Endodermal cell (in vitro differentiated cells): ENCODE measurements around the gene SMIM1. TPM values are rescaled to one million over a fixed set of nuclear protein-coding genes. Genes with fewer than 3 reads are reported as not detected.

Experiments used
- DNase-seq: peaks from one replicate; pipeline ENCODE4 v3.0.0-alpha.2; 2017
- H3K27ac ChIP-seq: 2 replicates; pipeline ENCODE4 v1.5.1; 2013; ENCODE audit warnings: mild to moderate bottlenecking, low read depth, low read length, moderate library complexity
- H3K27me3 ChIP-seq: 2 replicates; pipeline ENCODE4 v1.6.1; 2013; ENCODE audit warnings: mild to moderate bottlenecking, low read length, moderate library complexity; ENCODE audit not compliant: insufficient read depth, control insufficient read depth, poor library complexity, severe bottlenecking
- H3K36me3 ChIP-seq: 2 replicates; pipeline ENCODE4 v1.7.0; 2013; ENCODE audit warnings: mild to moderate bottlenecking, low read length, moderate library complexity; ENCODE audit not compliant: control insufficient read depth, insufficient read depth
- H3K4me1 ChIP-seq: one replicate; pipeline ENCODE4 v1.7.0; 2013; ENCODE audit warnings: low read length; ENCODE audit not compliant: control insufficient read depth, insufficient read depth
- H3K4me3 ChIP-seq: 2 replicates; pipeline ENCODE4 v1.5.1; 2013; ENCODE audit warnings: mild to moderate bottlenecking, low read length, moderate library complexity
- H3K9ac ChIP-seq: 2 replicates; pipeline ENCODE4 v1.6.1; 2013; ENCODE audit warnings: mild to moderate bottlenecking, low read length, moderate library complexity; ENCODE audit not compliant: poor library complexity, severe bottlenecking; ENCODE audit errors: extremely low read depth
- H3K9me3 ChIP-seq: 2 replicates; pipeline ENCODE4 v1.6.1; 2013; ENCODE audit warnings: mild to moderate bottlenecking, low read length, moderate library complexity; ENCODE audit not compliant: control insufficient read depth
- H3K27ac Mint-ChIP-seq: 2 replicates; pipeline ENCODE4 v1.8.0; 2020; ENCODE audit warnings: mixed read lengths
- H3K27me3 Mint-ChIP-seq: 2 replicates; pipeline ENCODE4 v1.8.0; 2021; ENCODE audit warnings: mild to moderate bottlenecking, mixed read lengths; ENCODE audit not compliant: insufficient read depth
- H3K36me3 Mint-ChIP-seq: 2 replicates; pipeline ENCODE4 v1.8.0; 2020; ENCODE audit warnings: low read depth, mixed read lengths
- H3K4me1 Mint-ChIP-seq: 2 replicates; pipeline ENCODE4 v1.8.0; 2020; ENCODE audit warnings: mixed read lengths
- H3K4me3 Mint-ChIP-seq: 2 replicates; pipeline ENCODE4 v1.8.0; 2020; ENCODE audit warnings: mild to moderate bottlenecking, moderate library complexity, mixed read lengths
- H3K9me3 Mint-ChIP-seq: 2 replicates; pipeline ENCODE4 v1.8.0; 2020; ENCODE audit warnings: mild to moderate bottlenecking, mixed read lengths
- WGBS, 2 experiments: methylation state at CpG; one replicate each; pipeline versions ENCODE4 v1.1.5 to v1.1.7; 2013; ENCODE audit warnings: missing lambda C conversion rate in 2 of 2, mixed read lengths in 1 of 2; ENCODE audit not compliant: insufficient coverage in 1 of 2, insufficient read length in 1 of 2; 5-methylcytosine and 5-hydroxymethylcytosine counted together
- total RNA-seq, 2 donors: library from RNA; stranded (reverse); fragmentation: NEBNext Ultra II Directional in 1 of 2; extraction: Animal tissue kit (Norgen Biotek cat#: 25700) in 1 of 2; gene quantifications; 2 replicates in 1 of 2; 3 replicates in 1 of 2; pipeline ENCODE4 v1.2.1, GENCODE V29; 2021
- TF ChIP-seq, protein P1 (sequence below): fragments of 200-600 bp; sonication (generic); conservative IDR thresholded peaks from 2 replicates; pipeline ENCODE4 v1.5.0; 2021; ENCODE audit warnings: antibody characterized with exemption, mild to moderate bottlenecking

SMIM1 gene
- total RNA-seq, 2 donors from 2014 or later: 11.1 to 15.0 TPM

DNA sequence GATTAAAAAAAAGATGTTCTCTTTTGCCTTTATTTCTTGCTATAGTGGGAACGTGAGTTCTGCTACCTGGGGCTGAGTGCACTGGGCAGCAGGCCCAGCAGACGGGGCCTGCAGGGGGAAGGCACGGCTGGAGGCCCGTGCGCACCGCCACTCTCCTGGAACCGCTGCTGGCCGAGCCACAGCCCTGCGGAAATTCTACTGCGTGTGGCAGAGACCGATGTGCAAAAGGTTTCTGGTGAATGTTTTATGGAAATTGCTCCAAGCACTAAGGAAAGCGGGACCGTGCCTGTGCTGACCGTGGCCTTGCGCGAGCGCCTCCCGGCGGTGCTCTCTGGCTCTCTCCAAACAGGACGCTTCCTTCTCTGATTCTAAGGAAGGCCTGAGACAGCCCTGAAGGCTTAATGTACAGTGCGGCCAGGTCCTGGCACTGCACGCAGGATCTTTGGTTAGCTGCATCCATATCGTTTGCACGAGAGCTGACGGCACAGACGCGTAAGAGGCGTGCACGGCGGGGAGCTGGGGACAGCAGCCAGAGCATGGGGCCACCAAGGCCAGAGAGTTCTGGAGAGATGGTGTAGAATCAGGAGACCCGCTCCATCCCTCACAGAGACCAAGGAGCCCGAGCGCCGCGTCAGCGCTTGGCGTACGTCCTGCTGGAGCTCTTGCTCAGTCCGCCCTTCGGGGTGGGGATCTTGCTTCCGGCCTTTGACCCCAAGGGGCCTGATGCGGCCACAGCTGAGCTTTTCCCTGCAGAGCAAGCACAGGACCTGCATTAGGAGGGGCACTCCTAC, 42.4 kb downstream of the SMIM1 start:
- peaks cover 26% of the 10 kb centered on the region for H3K36me3 Mint-ChIP-seq
- H3K4me3 ChIP-seq: no peak overlapping the region
- no peaks in the 10 kb centered on the region for H3K4me1 Mint-ChIP-seq
- H3K4me3 Mint-ChIP-seq: no peak overlapping the region
- H3K9me3 ChIP-seq: no peaks in the 10 kb centered on the region
- no peaks in the 10 kb centered on the region for H3K27me3 ChIP-seq
- no peak overlapping the region for H3K9ac ChIP-seq
- H3K9me3 Mint-ChIP-seq: peaks cover 8% of the 10 kb centered on the region
- no peak for DNase-seq
- TF ChIP-seq, protein P1, sequence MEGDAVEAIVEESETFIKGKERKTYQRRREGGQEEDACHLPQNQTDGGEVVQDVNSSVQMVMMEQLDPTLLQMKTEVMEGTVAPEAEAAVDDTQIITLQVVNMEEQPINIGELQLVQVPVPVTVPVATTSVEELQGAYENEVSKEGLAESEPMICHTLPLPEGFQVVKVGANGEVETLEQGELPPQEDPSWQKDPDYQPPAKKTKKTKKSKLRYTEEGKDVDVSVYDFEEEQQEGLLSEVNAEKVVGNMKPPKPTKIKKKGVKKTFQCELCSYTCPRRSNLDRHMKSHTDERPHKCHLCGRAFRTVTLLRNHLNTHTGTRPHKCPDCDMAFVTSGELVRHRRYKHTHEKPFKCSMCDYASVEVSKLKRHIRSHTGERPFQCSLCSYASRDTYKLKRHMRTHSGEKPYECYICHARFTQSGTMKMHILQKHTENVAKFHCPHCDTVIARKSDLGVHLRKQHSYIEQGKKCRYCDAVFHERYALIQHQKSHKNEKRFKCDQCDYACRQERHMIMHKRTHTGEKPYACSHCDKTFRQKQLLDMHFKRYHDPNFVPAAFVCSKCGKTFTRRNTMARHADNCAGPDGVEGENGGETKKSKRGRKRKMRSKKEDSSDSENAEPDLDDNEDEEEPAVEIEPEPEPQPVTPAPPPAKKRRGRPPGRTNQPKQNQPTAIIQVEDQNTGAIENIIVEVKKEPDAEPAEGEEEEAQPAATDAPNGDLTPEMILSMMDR: no peak
- H3K27ac ChIP-seq: no peak overlapping the region
- no peaks in the 10 kb centered on the region for H3K27me3 Mint-ChIP-seq
- H3K27ac Mint-ChIP-seq: no peak overlapping the region
- WGBS, 2 experiments: 94 to 95% methylated on average over 34 to 42 of the region's 42 CpGs
- H3K4me1 ChIP-seq: no peaks in the 10 kb centered on the region
- peaks cover 5% of the 10 kb centered on the region for H3K36me3 ChIP-seq

DNA sequence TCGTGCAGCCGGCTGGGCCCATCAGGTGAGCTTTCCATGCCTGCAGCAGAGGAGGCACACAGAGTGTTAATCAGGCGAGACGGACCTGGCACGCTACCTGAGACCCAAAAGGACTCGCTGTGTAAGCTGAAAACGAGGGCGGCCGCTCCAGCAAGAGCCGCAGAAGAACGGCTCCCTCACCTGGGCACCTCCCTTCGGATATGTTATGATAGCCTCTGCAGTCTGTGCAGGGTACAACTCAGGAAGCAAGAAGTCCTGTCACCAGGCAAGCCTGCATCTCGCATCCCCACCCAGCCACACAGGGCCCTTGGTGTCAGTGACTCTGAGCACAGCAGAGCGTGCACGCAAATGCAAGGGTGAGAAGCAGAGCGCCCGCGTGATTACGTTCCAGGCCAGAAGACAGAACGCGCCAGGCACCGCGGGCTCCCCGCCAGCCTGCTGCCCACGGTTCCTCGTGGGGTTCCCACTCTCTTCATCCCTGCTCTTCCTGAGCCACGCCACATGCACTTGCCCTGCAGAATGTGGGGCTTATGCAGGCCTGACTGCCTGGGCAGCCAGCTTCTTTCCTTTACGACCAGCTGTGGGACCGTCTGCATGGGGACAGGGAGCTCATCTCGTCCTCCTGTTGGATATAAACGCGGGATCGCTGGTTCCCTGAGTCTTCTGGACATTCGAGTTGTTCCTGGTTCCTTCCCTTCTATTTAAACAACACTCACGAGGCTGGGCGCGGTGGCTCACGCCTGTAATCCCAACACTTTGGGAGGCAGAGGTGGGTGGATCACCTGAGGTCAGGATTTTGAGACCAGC, 44.0 kb downstream of the SMIM1 start:
- H3K27me3 ChIP-seq: no peaks in the 10 kb centered on the region
- no peak for DNase-seq
- WGBS, 2 experiments: 94% methylated on average over 31 to 38 of the region's 38 CpGs
- H3K9me3 ChIP-seq: no peaks in the 10 kb centered on the region
- no peak overlapping the region for H3K27ac ChIP-seq
- Mint-ChIP-seq H3K4me1 (no peaks in the 10 kb centered on the region), H3K9me3 (peaks cover under 1% of the 10 kb centered on the region), H3K36me3 (peaks cover 37% of the 10 kb centered on the region), H3K27me3 (no peaks in the 10 kb centered on the region), H3K27ac (no peak overlapping the region), H3K4me3 (no peak overlapping the region)
- peaks cover 6% of the 10 kb centered on the region for H3K36me3 ChIP-seq
- TF ChIP-seq, protein P1: no peak
- no peak overlapping the region for H3K9ac ChIP-seq
- no peak overlapping the region for H3K4me3 ChIP-seq
- no peaks in the 10 kb centered on the region for H3K4me1 ChIP-seq

DNA sequence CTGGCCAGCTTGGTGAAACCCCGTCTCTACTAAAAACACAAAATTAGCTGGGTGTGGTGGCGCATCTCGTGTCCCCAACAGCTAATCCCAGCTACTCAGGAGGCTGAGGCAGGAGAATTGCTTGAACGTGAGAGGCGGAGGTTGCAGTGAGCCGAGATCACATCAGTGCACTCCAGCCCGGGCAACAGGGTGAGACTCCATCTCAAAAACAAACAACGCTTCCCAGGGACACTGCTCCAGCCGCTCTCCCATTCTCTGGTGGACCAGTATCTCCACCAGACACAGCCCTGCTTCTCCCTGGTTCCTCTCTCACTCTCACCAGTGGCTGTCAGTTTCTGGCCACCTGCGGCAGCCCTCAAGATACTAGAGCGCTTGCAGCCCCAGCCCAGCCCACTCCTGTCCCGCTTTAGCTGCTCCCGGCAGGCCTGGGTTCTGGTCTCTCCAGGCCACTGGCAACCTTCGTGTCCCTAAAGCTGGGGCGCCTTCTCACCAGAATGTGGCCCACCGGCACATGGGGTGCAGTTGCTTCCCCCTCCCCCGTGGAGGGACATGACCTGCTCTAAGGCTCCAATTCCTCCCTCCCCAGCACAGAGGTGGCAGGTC, 44.7 kb downstream of the SMIM1 start:
- TF ChIP-seq, protein P1: no peak
- Mint-ChIP-seq H3K4me3 (no peak overlapping the region), H3K36me3 (peaks cover 44% of the 10 kb centered on the region), H3K27me3 (no peaks in the 10 kb centered on the region), H3K27ac (no peak overlapping the region), H3K4me1 (no peaks in the 10 kb centered on the region), H3K9me3 (no peaks in the 10 kb centered on the region)
- Histone ChIP-seq H3K9me3 (no peaks in the 10 kb centered on the region), H3K9ac (no peak overlapping the region), H3K4me3 (no peak overlapping the region), H3K27me3 (no peaks in the 10 kb centered on the region), H3K4me1 (no peaks in the 10 kb centered on the region), H3K36me3 (peaks cover 13% of the 10 kb centered on the region), H3K27ac (no peak overlapping the region)
- DNase-seq: no peak
- WGBS, 2 experiments: 89 to 95% methylated on average over 8 to 17 of the region's 17 CpGs
